HepG2 (cell line): ENCODE measurements around the gene IL17D. TPM values are rescaled to one million over a fixed set of nuclear protein-coding genes. Genes with fewer than 3 reads are reported as not detected.

Source experiments
- ATAC-seq: fragments of 200-7000 bp; cut with Tn5 transposase; 3 replicates; pipeline ENCODE4 v1.9.1; 2020; ENCODE audit warnings: mild to moderate bottlenecking, moderate library complexity
- Bru-seq: library from RNA; stranded (reverse); fragments of 400-500 nt; gene quantifications from one replicate; lab custom pipeline; 2021; lab: Mats Ljungman, UMichigan
- BruChase-seq, 2 experiments: library from RNA; stranded (reverse); fragments of 400-500 nt; gene quantifications; one replicate each; lab custom pipeline; 2021; lab: Mats Ljungman, UMichigan
- BruUV-seq: library from RNA; stranded (reverse); fragments of 400-500 nt; replicated peaks from 2 replicates; lab custom pipeline; 2021; lab: Mats Ljungman, UMichigan
- CTCF ChIA-PET: fragments of 300-600 bp; formaldehyde crosslinking; extraction: SDS; loops from one replicate; lab custom pipeline; 2021; ENCODE audit warnings: low total read pairs, inconsistent platforms, low intra/inter-chr PET ratio; lab: Yijun Ruan, JAX
- POLR2A ChIA-PET: fragments of 350-600 bp; sonication (Branson Sonifier 250); formaldehyde crosslinking; loops from one replicate; lab custom pipeline; 2020; ENCODE audit warnings: antibody characterized with exemption, inconsistent platforms; lab: Yijun Ruan, JAX
- DNase-seq: peaks from one replicate; pipeline ENCODE4 v3.0.0-alpha.2; 2015; ENCODE audit warnings: low spot score
- FAIRE-seq: peaks from 3 replicates; lab custom pipeline; 2011; peaks lifted over from hg19 to GRCh38; lab: Jason Lieb, UNC
- H2AFZ ChIP-seq: one replicate; pipeline ENCODE4 v1.6.1; 2011; ENCODE audit warnings: low read length, inconsistent platforms
- H3K27ac ChIP-seq: fragments of 300-600 bp; 3 replicates; pipeline ENCODE4 v1.8.0; 2011; ENCODE audit warnings: mixed run types, mild to moderate bottlenecking, mixed read lengths, low read length, inconsistent platforms; ENCODE audit not compliant: insufficient read depth; ENCODE audit errors: extremely low read length
- H3K27me3 ChIP-seq, 2 experiments: fragments of 200-600 bp in 1 of 2; 2 replicates in 1 of 2; 3 replicates in 1 of 2; pipeline versions ENCODE4 v1.6.0 to v1.8.0; 2011; ENCODE audit warnings: low read length in 2 of 2, mild to moderate bottlenecking in 2 of 2, moderate library complexity in 2 of 2, inconsistent platforms in 1 of 2; ENCODE audit not compliant: insufficient read depth in 2 of 2, control insufficient read depth in 1 of 2
- H3K36me3 ChIP-seq, 2 experiments: fragments of 200-600 bp in 1 of 2; replicated peaks in 1 of 2; 2 replicates in 1 of 2; 3 replicates in 1 of 2; pipeline versions ENCODE4 v1.5.1 to v1.8.0; 2011; ENCODE audit warnings: low read length in 2 of 2, inconsistent platforms in 1 of 2; ENCODE audit not compliant: insufficient read depth in 2 of 2, control insufficient read depth in 1 of 2
- H3K4me1 ChIP-seq: 2 replicates; pipeline ENCODE4 v1.5.1; 2012; ENCODE audit warnings: low read length, inconsistent platforms; ENCODE audit not compliant: insufficient read depth
- H3K4me2 ChIP-seq: 2 replicates; pipeline ENCODE4 v1.6.0; 2011; ENCODE audit warnings: low read depth, low read length, inconsistent platforms
- H3K4me3 ChIP-seq, 3 experiments: fragments of 200-600 bp in 1 of 3; sonication (generic), shearing (Covaris generic) in 1 of 3; replicated peaks in 1 of 3; 2 replicates each; pipeline ENCODE4 v1.5.1; 2011 to 2016; ENCODE audit warnings: low read length in 3 of 3, inconsistent platforms in 2 of 3, low read depth in 2 of 3, mild to moderate bottlenecking in 2 of 3, control low read depth in 1 of 3, mixed read lengths in 1 of 3; ENCODE audit not compliant: insufficient read depth in 1 of 3
- H3K79me2 ChIP-seq: one replicate; pipeline ENCODE4 v1.6.1; 2011; ENCODE audit warnings: low read length, inconsistent platforms; ENCODE audit not compliant: insufficient read depth
- H3K9ac ChIP-seq: 2 replicates; pipeline ENCODE4 v1.6.0; 2011; ENCODE audit warnings: mild to moderate bottlenecking, low read depth, low read length, inconsistent platforms; ENCODE audit not compliant: insufficient read depth
- H3K9me3 ChIP-seq: 2 replicates; pipeline ENCODE4 v1.5.1; 2012; ENCODE audit warnings: mild to moderate bottlenecking, low read length
- H4K20me1 ChIP-seq: 2 replicates; pipeline ENCODE4 v1.6.0; 2011; ENCODE audit warnings: inconsistent platforms, mild to moderate bottlenecking, low read length, moderate library complexity; ENCODE audit not compliant: insufficient read depth
- FOXK1 ChIP-seq: sonication (generic); formaldehyde crosslinking; IDR thresholded peaks from 2 replicates; pipeline ENCODE4 v1.4.0; 2020; ENCODE audit warnings: low read depth, missing genetic modification reagents, borderline replicate concordance
- FOXO1 ChIP-seq: sonication (generic); formaldehyde crosslinking; IDR thresholded peaks from 2 replicates; pipeline ENCODE4 v1.4.0; 2020; ENCODE audit warnings: missing genetic modification reagents
- IRF2 ChIP-seq: IDR thresholded peaks from 2 replicates; pipeline ENCODE4 v1.6.1; 2018; ENCODE audit warnings: missing genetic modification reagents, missing compliant biosample characterization
- PBX3 ChIP-seq: sonication (generic); formaldehyde crosslinking; IDR thresholded peaks from 2 replicates; pipeline ENCODE4 v1.8.1; 2023; ENCODE audit warnings: missing genetic modification reagents, inconsistent platforms, borderline replicate concordance
- ZBTB2 ChIP-seq: sonication (generic); formaldehyde crosslinking; IDR thresholded peaks from 2 replicates; pipeline ENCODE4 v1.8.0; 2022; ENCODE audit warnings: low read depth, missing genetic modification reagents
- ZNF317 ChIP-seq: sonication (generic); formaldehyde crosslinking; IDR thresholded peaks from 2 replicates; pipeline ENCODE4 v1.5.0; 2020; ENCODE audit warnings: mild to moderate bottlenecking, missing genetic modification reagents
- ZNF570 ChIP-seq: sonication (generic); formaldehyde crosslinking; IDR thresholded peaks from 2 replicates; pipeline ENCODE4 v1.4.0; 2020; ENCODE audit warnings: mild to moderate bottlenecking, missing genetic modification reagents, borderline replicate concordance
- ZNF749 ChIP-seq: sonication (generic); formaldehyde crosslinking; IDR thresholded peaks from 2 replicates; pipeline ENCODE4 v1.8.0; 2022; ENCODE audit warnings: mild to moderate bottlenecking, missing genetic modification reagents, moderate library complexity, borderline replicate concordance
- ZNF770 ChIP-seq: sonication (generic); formaldehyde crosslinking; IDR thresholded peaks from 2 replicates; pipeline ENCODE4 v1.5.0; 2020; ENCODE audit warnings: mild to moderate bottlenecking, missing genetic modification reagents
- WGBS: methylation state at CpG from one replicate; pipeline ENCODE4 v1.1.6; 2017; ENCODE audit warnings: low lambda C conversion rate; 5-methylcytosine and 5-hydroxymethylcytosine counted together
- in situ Hi-C: cut with HindIII; loops from 2 replicates; pipeline ENCODE4 v1.10.0; 2017; ENCODE audit warnings: low pct_unique_long_range_greater_than_20kb; ENCODE audit not compliant: extremely low pct_ligation_motif_present
- intact Hi-C: fragments of 100-400 bp; cut with micrococcal nuclease; formaldehyde crosslinking; loops from one replicate; pipeline ENCODE4 v1.10.0; 2022; ENCODE audit not compliant: unreplicated experiment
- long read RNA-seq, 2 experiments: library from RNA in 1 of 2; library from polyadenylated mRNA in 1 of 2; stranded (forward) in 1 of 2; unstranded in 1 of 2; transcript quantifications; one replicate each; pipeline ENCODE4 v2.0.0, GENCODE V29; 2019 to 2022
- polyA minus RNA-seq, 3 experiments: library from RNA; depleted of rRNA, polyadenylated mRNA; stranded (reverse); fragments of >200 nt; gene quantifications; 2 replicates each; pipeline ENCODE4 v1.2.3, GENCODE V29; 2011; ENCODE audit warnings: low replicate concordance in 1 of 3
- polyA plus RNA-seq, 8 experiments: library from polyadenylated mRNA; depleted of rRNA in 3 of 8; stranded (reverse) in 7 of 8; unstranded in 1 of 8; fragments of >200 nt; fragmentation: Illumina TruSeq in 4 of 8; extraction: Trizol in 4 of 8; gene quantifications; 2 replicates each; pipeline versions ENCODE4 v1.2.1 to v1.2.3, GENCODE V29; 2011 to 2016; ENCODE audit warnings: low read depth in 4 of 8, missing spikeins in 1 of 8, mixed read lengths in 1 of 8; ENCODE audit not compliant: insufficient read depth in 1 of 8
- total RNA-seq, 5 experiments: library from RNA; depleted of rRNA; stranded (reverse); fragments of >200 nt; fragmentation: Illumina TruSeq; extraction: Trizol; gene quantifications; 2 replicates each; pipeline ENCODE4 v1.2.3, GENCODE V29; 2016; ENCODE audit warnings: low read depth in 1 of 5

Gene IL17D
- total RNA-seq (2016; rRNA removed; fragmentation: Illumina TruSeq; extraction: Trizol): 1.6 and 2.2 TPM in 2 replicates
- 1.9 and 2.3 TPM in 2 replicates for total RNA-seq (2016; cell fraction: cytosol; rRNA removed; fragmentation: Illumina TruSeq; extraction: Trizol; ENCODE audit: low read depth)
- total RNA-seq (2016; cell fraction: insoluble cytoplasmic fraction; rRNA removed; fragmentation: Illumina TruSeq; extraction: Trizol): 0.95 and 1.8 TPM in 2 replicates
- 3.9 and 4.7 TPM in 2 replicates for total RNA-seq (2016; cell fraction: membrane; rRNA removed; fragmentation: Illumina TruSeq; extraction: Trizol)
- 1.3 and 1.7 TPM in 2 replicates for total RNA-seq (2016; cell fraction: nucleus; rRNA removed; fragmentation: Illumina TruSeq; extraction: Trizol)
- 1.0 and 1.1 TPM in 2 replicates for polyA plus RNA-seq (2011; rRNA removed)
- 0.98 and 1.1 TPM in 2 replicates for polyA plus RNA-seq (2011; cell fraction: cytosol; rRNA removed)
- 1.6 and 2.2 TPM in 2 replicates for polyA plus RNA-seq (2011; cell fraction: nucleus; rRNA removed)
- 6.7 and 7.8 TPM in 2 replicates for polyA plus RNA-seq (2012)
- polyA plus RNA-seq (2016; cell fraction: cytosol; fragmentation: Illumina TruSeq; extraction: Trizol; ENCODE audit: low read depth): 3.0 and 3.3 TPM in 2 replicates
- polyA plus RNA-seq (2016; cell fraction: insoluble cytoplasmic fraction; fragmentation: Illumina TruSeq; extraction: Trizol; ENCODE audit: low read depth): 1.5 and 2.0 TPM in 2 replicates
- polyA plus RNA-seq (2016; cell fraction: membrane; fragmentation: Illumina TruSeq; extraction: Trizol; ENCODE audit: low read depth): 3.2 and 4.2 TPM in 2 replicates
- polyA plus RNA-seq (2016; cell fraction: nucleus; fragmentation: Illumina TruSeq; extraction: Trizol; ENCODE audit: insufficient read depth, low read depth): 2.4 and 3.1 TPM in 2 replicates
- polyA minus RNA-seq (2011; rRNA and poly(A)+ RNA removed; ENCODE audit: low replicate concordance): 0.60 TPM in 1 of 2 replicates, not detected in the other
- 0.59 and 0.62 TPM in 2 replicates for polyA minus RNA-seq (2011; cell fraction: cytosol; rRNA and poly(A)+ RNA removed)
- polyA minus RNA-seq (2011; cell fraction: nucleus; rRNA and poly(A)+ RNA removed): 0.75 and 0.90 TPM in 2 replicates
- Bru-seq, nascent RNA: percentile 37 among the genes with signal in this experiment
- BruChase-seq, experiment 1, labeled RNA remaining after a 6-hour chase: percentile 46 among the genes with signal in this experiment
- BruChase-seq, experiment 2, labeled RNA remaining after a 2-hour chase: percentile 41 among the genes with signal in this experiment
- long read RNA-seq, experiment 1: 0 reads
- long read RNA-seq, experiment 2, partial matches to known transcripts: 0 of 3 reads
- long read RNA-seq, experiment 2, other reads (novel, unspliced or antisense): 3 of 3 reads

GRCh38 chr13:20702915-20703779, at the start of gene IL17D:
IL17D (plus strand) TSS chr13:20703699; CDS start chr13:20704002, 303 bp downstream.
- Histone ChIP-seq H3K27ac (peak within 1 kb of the TSS; percentile 47), H3K9ac (peak within 1 kb of the TSS; percentile 76), H3K4me1 (peaks cover 37% of the 10 kb centered on the region), H3K4me3 (peak within 1 kb of the TSS; percentile 78 to 82 (median 82)), H3K36me3 (no peaks in the 10 kb centered on the region), H3K9me3 (no peaks in the 10 kb centered on the region), H3K27me3 (no peaks in the 10 kb centered on the region), H2AFZ (no peak within 1 kb of the TSS), H4K20me1 (no peaks in the 10 kb centered on the region), H3K79me2 (no peaks in the 10 kb centered on the region), H3K4me2 (peak within 1 kb of the TSS; percentile 89)
- ChIA-PET CTCF (interaction anchor here (1.1 to 1.3 kb wide), 2 partner anchors 208 to 210 kb away, joined by 3 read pairs; no protein-coding TSS in a partner anchor), POLR2A (interaction anchor here (0.7 kb wide), 1 partner anchor 26 kb away, joined by 3 read pairs; no protein-coding TSS in a partner anchor)
- intact Hi-C loops: no loop called here
- WGBS: under 1% methylated on average over 33 of the region's 94 CpGs
- FAIRE-seq (no peak), ATAC-seq (peak; percentile 37), DNase-seq (no peak)
- in situ Hi-C loops: loop anchor here (10.0 kb wide), 1 partner anchor 222 kb away; no protein-coding TSS in a partner anchor
- BruUV-seq: no TSS peak
- TF ChIP-seq ZNF749 (CRISPR knock-in tag): no peak
- no peak for TF ChIP-seq FOXO1 (CRISPR knock-in tag)
- TF ChIP-seq IRF2 (CRISPR knock-in tag): no peak
- no peak for TF ChIP-seq ZNF770 (CRISPR knock-in tag)
- no peak for TF ChIP-seq PBX3 (CRISPR knock-in tag)
- no peak for TF ChIP-seq ZNF570 (CRISPR knock-in tag)
- no peak for TF ChIP-seq ZBTB2 (CRISPR knock-in tag)
- no peak for TF ChIP-seq ZNF317 (CRISPR knock-in tag)
- no peak for TF ChIP-seq FOXK1 (CRISPR knock-in tag)
